ENCODE results near the gene GPX3. TPM values are rescaled to one million over a fixed set of nuclear protein-coding genes. Genes with fewer than 3 reads are reported as not detected.

The GPX3 gene
- total and polyA plus RNA-seq, 10 of the 15 experiments (the other 5 are each of a cell fraction or from before 2014, with no cell fraction given): 0.04 to 1.0 (median 0.15) TPM; not detected in 3

DNA sequence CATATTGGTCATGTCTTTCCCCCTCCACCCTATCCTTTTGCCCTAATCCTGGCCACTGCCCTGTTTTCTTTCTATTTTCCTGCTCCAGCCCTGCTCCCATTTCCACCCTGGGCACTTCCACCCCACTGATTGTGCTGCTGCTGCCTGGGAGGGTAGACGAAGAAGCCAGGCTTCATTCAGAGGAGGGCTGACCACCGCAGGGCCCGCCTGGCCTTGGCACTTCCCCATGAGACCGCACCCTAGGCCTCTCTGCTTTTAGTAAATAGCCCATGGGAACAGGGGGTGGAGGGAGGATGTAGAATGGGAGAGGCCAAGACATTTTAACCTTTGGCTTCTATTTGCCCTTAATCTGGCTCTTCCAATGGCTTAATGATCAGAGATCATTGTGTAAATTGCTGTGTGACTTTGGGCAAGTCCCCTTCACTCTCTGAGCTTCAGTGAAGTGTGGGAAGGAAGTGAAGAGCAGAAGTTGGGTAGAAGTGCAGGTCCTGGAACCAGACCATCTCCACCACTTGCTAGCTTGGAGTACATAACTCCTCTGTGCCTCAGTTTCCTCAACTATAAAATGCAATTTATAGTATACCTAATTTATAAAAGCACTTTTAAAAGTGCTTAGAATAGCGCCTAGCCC lies 13.6 kb upstream of the GPX3 start:
- SMC1A ChIA-PET (ENCODE audit: uncharacterized antibody, unreplicated experiment): no interaction called here
- TF ChIP-seq ZSCAN29 (IDR thresholded peaks at IDR 0.05): no peak
- no peak for TF ChIP-seq HDAC2 (IDR thresholded peaks at IDR 0.05)
- no peak for TF ChIP-seq GATAD2B (conservative IDR thresholded peaks at IDR 0.05; ENCODE audit: low read depth)
- TF ChIP-seq, protein P1, sequence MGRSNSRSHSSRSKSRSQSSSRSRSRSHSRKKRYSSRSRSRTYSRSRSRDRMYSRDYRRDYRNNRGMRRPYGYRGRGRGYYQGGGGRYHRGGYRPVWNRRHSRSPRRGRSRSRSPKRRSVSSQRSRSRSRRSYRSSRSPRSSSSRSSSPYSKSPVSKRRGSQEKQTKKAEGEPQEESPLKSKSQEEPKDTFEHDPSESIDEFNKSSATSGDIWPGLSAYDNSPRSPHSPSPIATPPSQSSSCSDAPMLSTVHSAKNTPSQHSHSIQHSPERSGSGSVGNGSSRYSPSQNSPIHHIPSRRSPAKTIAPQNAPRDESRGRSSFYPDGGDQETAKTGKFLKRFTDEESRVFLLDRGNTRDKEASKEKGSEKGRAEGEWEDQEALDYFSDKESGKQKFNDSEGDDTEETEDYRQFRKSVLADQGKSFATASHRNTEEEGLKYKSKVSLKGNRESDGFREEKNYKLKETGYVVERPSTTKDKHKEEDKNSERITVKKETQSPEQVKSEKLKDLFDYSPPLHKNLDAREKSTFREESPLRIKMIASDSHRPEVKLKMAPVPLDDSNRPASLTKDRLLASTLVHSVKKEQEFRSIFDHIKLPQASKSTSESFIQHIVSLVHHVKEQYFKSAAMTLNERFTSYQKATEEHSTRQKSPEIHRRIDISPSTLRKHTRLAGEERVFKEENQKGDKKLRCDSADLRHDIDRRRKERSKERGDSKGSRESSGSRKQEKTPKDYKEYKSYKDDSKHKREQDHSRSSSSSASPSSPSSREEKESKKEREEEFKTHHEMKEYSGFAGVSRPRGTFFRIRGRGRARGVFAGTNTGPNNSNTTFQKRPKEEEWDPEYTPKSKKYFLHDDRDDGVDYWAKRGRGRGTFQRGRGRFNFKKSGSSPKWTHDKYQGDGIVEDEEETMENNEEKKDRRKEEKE (IDR thresholded peaks at IDR 0.05): no peak
- TF ChIP-seq, protein P2, sequence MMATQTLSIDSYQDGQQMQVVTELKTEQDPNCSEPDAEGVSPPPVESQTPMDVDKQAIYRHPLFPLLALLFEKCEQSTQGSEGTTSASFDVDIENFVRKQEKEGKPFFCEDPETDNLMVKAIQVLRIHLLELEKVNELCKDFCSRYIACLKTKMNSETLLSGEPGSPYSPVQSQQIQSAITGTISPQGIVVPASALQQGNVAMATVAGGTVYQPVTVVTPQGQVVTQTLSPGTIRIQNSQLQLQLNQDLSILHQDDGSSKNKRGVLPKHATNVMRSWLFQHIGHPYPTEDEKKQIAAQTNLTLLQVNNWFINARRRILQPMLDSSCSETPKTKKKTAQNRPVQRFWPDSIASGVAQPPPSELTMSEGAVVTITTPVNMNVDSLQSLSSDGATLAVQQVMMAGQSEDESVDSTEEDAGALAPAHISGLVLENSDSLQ (IDR thresholded peaks at IDR 0.05): no peak
- TF ChIP-seq, protein P3, sequence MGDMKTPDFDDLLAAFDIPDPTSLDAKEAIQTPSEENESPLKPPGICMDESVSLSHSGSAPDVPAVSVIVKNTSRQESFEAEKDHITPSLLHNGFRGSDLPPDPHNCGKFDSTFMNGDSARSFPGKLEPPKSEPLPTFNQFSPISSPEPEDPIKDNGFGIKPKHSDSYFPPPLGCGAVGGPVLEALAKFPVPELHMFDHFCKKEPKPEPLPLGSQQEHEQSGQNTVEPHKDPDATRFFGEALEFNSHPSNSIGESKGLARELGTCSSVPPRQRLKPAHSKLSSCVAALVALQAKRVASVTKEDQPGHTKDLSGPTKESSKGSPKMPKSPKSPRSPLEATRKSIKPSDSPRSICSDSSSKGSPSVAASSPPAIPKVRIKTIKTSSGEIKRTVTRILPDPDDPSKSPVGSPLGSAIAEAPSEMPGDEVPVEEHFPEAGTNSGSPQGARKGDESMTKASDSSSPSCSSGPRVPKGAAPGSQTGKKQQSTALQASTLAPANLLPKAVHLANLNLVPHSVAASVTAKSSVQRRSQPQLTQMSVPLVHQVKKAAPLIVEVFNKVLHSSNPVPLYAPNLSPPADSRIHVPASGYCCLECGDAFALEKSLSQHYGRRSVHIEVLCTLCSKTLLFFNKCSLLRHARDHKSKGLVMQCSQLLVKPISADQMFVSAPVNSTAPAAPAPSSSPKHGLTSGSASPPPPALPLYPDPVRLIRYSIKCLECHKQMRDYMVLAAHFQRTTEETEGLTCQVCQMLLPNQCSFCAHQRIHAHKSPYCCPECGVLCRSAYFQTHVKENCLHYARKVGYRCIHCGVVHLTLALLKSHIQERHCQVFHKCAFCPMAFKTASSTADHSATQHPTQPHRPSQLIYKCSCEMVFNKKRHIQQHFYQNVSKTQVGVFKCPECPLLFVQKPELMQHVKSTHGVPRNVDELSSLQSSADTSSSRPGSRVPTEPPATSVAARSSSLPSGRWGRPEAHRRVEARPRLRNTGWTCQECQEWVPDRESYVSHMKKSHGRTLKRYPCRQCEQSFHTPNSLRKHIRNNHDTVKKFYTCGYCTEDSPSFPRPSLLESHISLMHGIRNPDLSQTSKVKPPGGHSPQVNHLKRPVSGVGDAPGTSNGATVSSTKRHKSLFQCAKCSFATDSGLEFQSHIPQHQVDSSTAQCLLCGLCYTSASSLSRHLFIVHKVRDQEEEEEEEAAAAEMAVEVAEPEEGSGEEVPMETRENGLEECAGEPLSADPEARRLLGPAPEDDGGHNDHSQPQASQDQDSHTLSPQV (IDR thresholded peaks at IDR 0.05): no peak
- no peak for TF ChIP-seq NFXL1 (IDR thresholded peaks at IDR 0.05; ENCODE audit: borderline replicate concordance)
- Histone ChIP-seq H3K27me3 (replicated peaks in 1 of 2; ENCODE audit: control insufficient read depth in 2 of 2, insufficient read depth in 2 of 2, low read length in 1 of 2) (no peaks in the 10 kb centered on the region), H2AFZ (ENCODE audit: control insufficient read depth, low read depth, low read length) (no peak overlapping the region), H3K9ac (ENCODE audit: control insufficient read depth, insufficient read depth, low read length) (no peak overlapping the region), H3K4me3 (no peak overlapping the region), H3K9me3 (replicated peaks; ENCODE audit: control insufficient read depth, insufficient read depth, low read length) (no peaks in the 10 kb centered on the region), H3K4me1 (ENCODE audit: control insufficient read depth, insufficient read depth, low read length) (no peaks in the 10 kb centered on the region), H4K20me1 (ENCODE audit: control insufficient read depth, insufficient read depth) (no peaks in the 10 kb centered on the region), H3K79me2 (ENCODE audit: control insufficient read depth, insufficient read depth, low read length) (no peaks in the 10 kb centered on the region), H3K4me2 (ENCODE audit: control insufficient read depth, insufficient read depth) (no peak overlapping the region), H3K27ac (ENCODE audit: control insufficient read depth, insufficient read depth) (no peak overlapping the region), H3K36me3 (ENCODE audit: control insufficient read depth in 2 of 2, insufficient read depth in 2 of 2, low read length in 1 of 2) (no peaks in the 10 kb centered on the region)
- in situ Hi-C loops (cut with MboI) (no loop called here), intact Hi-C loops (cut with micrococcal nuclease; ENCODE audit: unreplicated experiment) (loop anchor here (10.0 kb wide), 1 partner anchor 308 kb away; no protein-coding TSS in a partner anchor)
- 53% methylated on average over 5 of the region's 5 CpGs for WGBS (ENCODE audit: insufficient coverage, insufficient replicate concordance, low lambda C conversion rate, missing lambda C conversion rate)
- DNase-seq (ENCODE audit: low read depth, low spot score) (no peak), ATAC-seq (no peak), FAIRE-seq (no peak)
- CTCF ChIA-PET: no interaction called here
- BruUV-seq (replicated peaks): no TSS peak
- RAD21 ChIA-PET (ENCODE audit: unreplicated experiment): no interaction called here
- POLR2A ChIA-PET: no interaction called here
